HepG2 (cell line): ENCODE results near the gene TBX15.

Experiments used
- JUNB ChIP-seq: sonication (generic); formaldehyde crosslinking; IDR thresholded peaks from 2 replicates; pipeline ENCODE4 v1.8.0; 2022; ENCODE audit warnings: missing genetic modification reagents, mild to moderate bottlenecking, borderline replicate concordance
- MXI1 ChIP-seq: IDR thresholded peaks from 3 replicates; pipeline ENCODE4 v1.6.1; 2012; ENCODE audit warnings: low read depth, low read length, inconsistent platforms, borderline replicate concordance
- NFIC ChIP-seq: IDR thresholded peaks from 2 replicates; pipeline ENCODE4 v1.6.1; 2012; ENCODE audit warnings: mild to moderate bottlenecking, low read length, inconsistent platforms
- RAD21 ChIP-seq: fragments of 450-650 bp; formaldehyde crosslinking; IDR thresholded peaks from 2 replicates; pipeline ENCODE4 v1.5.0; 2020; ENCODE audit warnings: mild to moderate bottlenecking

- TF ChIP-seq NFIC (no peak), JUNB (CRISPR knock-in tag) (no peak), MXI1 (no peak), RAD21 (CRISPR knock-in tag) (no peak)
Measured at GRCh38 chr1:118983558-118984041, 4.5 kb downstream of the TBX15 start.
